Globus pallidus (tissue), 1 donor: ENCODE results near the gene MARK3.
A peak's percentile ranks its signal among the peaks of the same experiment; 100 is the strongest.
"Not testable (repeated sequence)": the region's sequence is repeated elsewhere in the genome, so short reads cannot be mapped to it uniquely, and the experiment has no call there.

Experiments used
- DNase-seq: peaks from one replicate; pipeline ENCODE4 v3.0.0-alpha.2; 2015; ENCODE audit warnings: low spot score

The MARK3 gene

DNA sequence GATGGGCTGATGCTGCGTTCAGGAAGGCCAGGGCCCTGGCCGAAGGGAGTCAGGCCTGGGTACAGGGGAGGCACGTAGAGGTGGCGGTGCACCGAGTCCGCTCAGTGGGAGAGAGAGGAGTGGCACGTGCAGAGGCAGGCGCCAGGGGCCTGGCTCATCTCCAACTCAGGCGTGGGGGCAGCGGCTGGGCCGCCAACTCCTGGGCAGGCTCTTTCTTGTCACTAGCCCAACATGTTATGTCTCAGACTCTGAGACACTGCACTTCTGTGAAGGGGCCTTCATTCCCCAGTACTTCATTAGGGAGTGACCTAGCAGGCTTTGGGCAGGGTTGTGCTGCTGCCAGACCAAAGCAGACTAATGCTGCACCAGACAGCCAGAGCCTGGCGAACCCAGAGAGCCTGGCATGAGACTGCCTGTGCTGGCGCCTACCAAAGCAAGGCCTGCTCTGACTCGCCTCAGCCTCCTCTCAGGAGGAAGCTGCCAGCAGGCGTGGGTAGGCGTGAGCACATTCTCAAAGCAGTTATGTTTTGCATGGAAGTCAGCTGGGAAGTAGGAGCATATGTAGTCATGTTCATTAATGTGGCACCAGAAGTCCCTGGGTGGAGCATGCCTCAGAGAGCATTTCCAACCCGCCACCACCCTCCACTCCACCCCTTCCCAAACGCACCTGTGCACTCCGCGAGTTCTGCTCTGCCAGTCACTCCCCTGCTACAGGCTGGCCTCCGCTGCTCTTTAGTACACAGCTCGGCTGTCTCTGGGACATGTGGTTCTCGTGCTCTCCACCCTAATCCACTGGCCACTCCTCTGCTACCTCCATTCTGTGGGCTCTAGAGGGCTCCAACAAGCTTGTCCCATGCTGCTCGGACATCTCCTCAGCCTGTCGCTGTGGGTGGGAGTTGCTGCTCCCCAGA, 127.7 kb downstream of the MARK3 start:
- DNase-seq: peak; percentile 46

DNA sequence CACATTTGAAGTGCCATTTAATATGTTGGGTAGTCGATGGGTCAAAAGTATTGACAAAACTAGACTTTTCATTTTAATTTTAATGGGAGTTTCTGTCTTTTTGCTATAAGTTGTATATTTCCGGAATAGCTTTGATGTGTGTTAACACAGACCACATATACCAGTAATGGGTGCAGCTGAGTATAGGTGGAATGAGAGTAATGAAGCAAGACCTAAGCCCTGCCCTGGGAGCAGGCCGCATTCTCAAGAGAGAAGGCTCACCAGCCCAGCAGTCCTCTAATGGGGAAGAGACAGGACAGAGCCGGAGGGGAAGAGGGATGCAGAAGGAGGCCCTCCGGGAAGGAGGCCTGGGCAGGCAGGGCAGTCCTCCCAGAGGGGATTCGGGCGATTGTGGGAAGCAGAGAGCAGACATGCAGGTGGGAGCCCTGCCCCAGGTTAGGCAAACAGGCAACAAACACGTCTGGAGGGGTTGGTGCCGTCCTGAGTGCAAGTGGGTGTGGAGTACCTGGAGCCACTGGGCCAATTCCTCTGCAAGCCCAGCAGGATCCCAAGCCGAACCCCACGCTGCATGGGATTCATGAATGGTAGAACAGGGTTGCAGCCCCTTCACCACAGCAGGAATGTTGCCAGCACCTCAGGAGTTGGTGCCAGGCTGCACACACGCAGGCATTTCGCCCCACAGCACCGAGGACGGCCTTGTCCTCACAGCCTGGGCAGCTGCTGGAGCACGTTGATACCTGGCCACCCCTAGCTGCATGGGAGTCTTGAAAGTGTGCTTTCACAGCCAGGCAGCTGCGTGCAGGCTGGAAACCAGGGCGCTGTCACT, 129.6 kb downstream of the MARK3 start:
- no peak for DNase-seq

DNA sequence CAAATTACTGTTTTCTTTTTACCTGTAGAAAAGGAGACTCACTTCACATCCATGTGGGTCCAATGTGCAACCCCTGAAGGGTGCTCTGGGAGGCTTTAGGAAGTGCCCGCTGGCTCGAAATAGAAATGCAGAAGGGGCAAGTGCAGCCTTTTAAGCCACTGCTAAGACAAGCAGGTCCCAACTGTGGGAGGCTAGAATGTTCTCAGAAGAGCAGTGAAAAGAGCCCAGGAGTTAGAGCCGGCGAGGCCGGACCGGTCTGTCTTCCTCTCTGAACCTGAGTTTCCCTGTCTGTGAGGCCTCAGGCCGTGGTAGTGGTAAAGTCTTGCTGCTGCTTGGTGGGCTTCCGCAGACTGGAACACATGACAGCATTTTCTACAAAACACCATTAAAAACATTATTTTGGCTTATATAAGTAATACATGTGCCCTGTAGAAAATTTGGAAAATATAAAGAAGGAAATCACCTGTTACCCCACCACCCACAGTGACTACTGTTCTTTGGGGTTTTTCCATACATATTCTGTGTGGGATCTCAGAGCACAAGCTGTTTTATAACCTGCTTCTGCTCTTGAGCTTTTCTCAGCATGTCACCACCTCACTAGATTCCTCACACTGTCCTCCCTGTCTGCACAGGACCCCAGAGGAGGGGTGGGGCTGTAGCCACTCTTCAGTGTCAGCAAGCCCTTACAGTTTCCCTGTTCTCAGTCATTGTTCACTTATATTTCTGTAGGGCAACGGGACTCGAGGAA, 131.4 kb downstream of the MARK3 start:
- peak; percentile 29 for DNase-seq

DNA sequence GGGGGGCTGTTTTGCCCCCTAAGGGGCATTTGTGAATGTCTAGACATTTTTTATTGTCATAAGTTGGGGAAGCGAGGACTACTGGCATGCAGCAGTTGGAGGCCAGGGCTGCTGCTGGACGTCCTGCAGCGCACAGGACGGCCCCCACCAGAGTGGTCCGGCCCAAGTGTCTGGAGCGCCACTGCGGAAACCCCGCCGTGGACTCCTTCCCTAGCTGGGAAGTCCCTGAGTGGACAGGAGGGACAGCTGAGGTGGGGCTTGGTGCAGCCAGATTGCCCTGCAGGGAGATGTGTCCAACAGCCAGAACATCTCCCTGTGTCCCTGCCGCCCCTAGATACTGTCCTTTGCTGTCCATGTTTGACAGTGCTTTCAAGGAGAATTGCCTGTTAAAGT, 132.0 kb downstream of the MARK3 start:
- no peak for DNase-seq

DNA sequence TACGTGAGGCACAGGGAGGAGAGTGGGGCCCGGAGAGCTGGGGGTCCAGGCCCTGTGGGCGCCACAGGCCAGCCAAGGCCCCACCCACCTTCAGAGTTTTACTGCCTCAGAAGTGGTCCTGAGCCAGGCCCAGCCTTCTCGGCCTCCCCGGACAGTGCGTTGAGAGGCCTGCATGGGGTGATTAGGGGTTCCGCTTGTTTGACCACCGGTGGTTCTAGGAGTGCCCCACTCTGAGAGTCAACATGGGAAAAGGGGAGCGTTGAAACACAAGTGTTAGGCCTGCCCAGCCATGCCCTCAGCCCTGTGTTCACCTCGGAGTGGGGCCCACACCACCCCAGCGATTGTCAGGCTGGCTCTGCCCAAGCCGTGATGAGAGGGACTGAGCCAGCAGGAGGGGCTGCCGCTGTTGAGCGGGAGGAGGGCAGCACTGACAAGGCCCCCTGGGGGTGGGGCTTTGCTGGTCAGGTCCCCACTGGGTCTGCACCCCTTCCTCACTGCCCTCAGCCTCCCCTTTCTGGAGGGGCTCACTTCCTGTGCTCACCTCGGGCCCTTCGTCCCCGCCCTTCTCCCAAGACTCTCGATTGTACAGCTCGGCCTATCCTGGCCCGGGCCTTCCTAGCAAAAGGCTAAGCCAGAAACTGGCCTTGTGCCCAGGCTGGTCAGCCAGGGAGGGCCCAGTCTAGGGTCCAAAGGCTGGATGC, 132.7 kb downstream of the MARK3 start:
- DNase-seq: peak; percentile 37

DNA sequence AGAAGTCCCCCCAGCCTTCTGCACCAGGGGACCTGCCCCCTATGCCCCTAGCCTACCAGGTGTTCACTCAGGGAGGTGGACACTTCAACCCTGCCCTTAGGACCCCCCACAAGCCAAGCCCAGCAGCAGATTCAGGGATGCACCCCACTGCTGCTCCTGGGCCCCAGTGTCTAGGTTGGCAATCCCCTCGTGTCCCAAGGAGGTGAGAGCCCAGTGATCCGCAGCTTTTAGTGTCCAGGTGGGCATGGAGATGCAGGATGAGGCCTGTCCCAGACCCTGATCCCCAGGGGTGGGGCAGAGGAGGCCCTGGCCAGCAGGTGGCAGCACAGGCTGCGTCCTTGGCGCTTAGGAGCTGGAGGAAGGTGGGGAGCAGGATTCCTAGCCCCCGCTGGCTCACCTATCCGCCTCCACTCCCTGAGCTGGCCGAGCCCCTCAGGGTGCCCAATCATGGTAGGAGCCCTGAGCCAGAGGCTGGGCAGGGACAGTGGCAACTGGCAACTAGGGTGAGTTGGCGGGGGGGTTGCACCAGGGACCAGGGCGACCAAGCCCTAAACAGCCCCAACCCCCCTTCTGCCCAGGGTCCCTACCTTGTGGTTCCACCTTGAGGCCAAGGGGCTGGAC, 133.3 kb downstream of the MARK3 start:
- peak; percentile 67 for DNase-seq

DNA sequence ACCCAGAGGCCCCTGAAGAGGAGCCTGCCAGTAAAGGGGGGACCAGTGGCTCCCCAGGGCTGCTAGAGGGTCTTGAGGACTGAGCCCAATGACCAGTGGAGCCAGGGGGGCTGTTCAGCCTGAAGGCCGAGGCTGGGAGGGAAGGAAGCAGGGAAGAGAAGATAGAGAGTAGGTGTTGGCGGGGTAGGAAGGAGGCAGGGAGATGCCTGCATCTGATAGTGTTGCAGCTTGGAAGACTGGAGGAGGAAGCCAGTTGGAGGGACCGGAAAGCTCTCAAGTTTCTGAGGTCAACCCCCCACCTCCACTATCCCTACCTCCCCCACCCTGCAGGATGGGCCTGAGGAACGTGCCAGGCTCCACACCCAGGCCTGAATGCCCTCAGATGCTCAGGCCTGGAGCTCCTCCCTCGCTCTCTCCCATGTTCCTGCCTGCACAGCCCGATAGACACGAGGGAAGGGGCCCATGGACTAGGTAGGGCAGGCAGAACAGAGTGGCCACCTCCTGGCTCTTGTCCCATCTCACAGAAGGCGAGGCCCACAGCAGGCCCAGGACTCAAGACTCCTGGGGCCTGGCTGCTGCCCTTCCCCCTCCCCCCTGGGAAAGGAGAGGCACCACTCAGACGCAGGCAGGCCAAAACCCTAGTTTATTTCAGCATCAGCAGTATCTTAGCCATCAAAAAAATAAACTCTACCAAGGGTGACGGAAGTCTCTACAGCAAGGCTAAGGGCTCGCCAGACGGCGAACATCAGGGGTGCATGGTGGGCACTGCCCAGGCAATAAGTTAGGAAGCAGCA, 134.0 kb downstream of the MARK3 start:
- peak; percentile 35 for DNase-seq

DNA sequence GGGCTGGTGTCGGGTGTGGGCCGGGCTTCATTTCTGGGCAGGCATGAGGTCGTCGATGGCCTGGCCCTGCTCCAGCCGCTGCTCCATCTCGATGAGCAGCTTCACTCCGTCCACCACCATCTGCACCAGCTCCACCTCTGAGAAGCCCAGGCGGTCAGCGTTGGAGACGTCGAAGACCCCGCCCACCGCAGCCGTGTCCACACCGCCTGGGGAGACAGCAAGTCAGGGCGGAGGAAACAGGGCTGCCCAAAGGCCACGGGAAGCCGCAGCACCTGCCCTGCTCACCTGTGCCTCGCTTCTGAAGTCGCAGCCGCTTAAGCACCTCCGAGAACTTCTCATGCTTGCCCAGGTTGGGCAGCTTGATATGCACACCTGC, 134.6 kb downstream of the MARK3 start:
- DNase-seq: no peak

DNA sequence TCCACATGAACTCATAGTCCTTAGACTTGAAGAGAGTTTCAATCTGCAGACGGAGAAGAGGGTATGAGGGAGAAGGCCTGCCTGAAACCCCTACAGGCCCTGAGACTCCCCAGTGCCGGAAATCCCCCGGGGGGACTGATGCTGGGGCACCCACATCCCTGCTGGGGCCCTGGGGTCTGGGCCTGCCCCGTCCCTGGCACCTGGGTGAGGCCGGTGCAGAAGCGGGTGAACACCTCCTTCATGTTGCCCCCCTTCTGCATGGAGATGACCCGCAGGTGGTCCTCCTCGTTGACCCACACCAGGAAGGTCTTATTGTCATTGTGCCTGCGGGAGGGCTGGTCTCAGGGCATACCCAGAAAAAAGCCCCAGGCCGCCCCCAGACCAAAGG, 135.0 kb downstream of the MARK3 start:
- DNase-seq: no peak

DNA sequence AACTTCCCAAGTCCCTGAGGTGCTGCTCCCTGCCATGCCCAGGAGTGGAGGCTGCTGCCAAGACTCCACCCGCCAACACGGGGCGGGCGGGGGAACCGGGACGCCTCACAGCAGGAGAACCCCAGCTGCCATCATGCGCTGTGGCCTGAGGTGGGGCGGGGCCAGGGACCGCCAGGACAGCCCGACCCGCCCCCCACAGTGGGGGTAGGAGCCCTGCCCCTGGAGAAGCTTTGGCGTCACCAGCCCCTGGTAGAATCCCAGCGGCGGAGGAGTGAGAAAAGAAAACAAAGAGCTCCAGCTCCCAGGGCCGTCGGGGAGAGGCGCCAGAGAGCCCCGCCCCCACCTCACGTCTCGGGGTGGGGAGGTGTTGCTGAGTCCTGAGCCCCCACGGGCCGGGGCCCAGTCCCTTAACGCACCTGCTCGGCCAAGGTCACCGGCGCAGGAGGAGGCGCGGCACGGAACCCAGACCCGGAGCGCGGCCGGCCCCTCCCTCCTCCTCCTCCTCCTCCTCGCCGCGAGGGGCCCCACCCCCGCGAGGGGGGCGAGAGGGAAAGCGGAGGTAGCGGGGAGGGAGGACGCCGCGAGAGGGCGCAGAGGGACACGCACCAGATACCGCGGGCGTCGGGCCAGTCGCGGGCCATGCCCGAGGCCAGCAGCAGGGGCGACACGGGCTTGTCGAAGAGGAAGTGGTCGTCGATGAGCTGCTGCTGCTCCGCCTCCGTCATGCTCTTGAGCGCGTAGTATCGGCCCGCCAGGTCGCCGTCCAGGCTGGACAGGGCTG, 135.6 kb downstream of the MARK3 start:
- peak; percentile 85 for DNase-seq

DNA sequence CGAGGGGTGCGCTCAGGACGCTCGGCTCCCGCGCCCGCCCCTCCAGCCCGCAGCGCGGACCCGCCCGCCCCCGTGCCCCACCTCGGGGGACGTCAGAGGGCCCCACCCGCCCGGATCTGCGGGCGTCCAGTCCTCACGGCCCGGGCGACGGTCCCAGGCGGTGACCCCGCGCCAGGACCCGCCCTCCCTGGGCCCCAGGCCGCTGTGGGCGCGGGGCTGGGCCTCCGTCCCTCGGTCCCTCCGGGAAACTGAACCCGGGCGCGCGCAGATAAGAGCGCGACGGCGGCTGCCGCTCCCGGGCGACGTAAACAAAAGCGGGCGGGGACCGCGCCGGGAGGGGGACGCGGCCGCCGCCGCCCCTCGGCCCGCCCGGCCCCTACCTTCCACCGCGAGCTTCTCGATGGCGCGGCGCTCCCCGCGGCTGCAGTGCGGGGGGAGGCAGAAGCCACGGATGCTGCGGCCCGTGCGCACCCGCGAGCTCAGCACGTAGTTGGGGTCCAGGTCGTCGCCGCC, 136.3 kb downstream of the MARK3 start:
- DNase-seq: no peak

DNA sequence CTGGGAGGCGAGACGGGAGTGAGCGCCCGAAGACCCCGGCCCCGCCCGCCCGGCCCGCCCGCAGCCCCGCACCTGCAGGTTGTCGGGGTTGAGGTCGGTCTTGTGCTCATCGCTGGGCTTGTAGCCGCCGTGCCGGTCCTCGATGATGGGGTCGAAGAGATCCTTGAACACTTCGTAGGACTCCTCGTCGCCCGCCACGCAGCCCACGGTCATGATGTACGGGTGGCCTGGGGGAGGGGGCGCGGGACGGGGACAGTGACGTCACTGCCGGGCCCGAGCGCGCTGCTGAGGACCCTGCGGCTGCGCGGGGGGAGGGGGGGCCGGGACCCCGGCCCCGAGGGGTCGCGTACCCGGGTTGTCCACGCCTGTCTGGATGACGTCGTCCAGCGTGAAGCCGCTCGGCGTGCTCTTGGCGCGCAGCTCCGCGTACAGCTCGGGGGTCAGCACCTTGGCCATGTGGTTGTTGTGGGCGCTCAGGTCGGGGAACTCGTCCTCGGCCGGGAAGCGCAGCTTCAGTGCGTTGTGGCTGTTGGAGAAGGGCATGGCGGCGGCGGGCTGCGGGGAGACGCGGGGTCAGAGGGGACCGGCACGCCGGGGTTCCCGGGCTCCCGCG, 136.8 kb downstream of the MARK3 start:
- DNase-seq: peak; percentile 32

DNA sequence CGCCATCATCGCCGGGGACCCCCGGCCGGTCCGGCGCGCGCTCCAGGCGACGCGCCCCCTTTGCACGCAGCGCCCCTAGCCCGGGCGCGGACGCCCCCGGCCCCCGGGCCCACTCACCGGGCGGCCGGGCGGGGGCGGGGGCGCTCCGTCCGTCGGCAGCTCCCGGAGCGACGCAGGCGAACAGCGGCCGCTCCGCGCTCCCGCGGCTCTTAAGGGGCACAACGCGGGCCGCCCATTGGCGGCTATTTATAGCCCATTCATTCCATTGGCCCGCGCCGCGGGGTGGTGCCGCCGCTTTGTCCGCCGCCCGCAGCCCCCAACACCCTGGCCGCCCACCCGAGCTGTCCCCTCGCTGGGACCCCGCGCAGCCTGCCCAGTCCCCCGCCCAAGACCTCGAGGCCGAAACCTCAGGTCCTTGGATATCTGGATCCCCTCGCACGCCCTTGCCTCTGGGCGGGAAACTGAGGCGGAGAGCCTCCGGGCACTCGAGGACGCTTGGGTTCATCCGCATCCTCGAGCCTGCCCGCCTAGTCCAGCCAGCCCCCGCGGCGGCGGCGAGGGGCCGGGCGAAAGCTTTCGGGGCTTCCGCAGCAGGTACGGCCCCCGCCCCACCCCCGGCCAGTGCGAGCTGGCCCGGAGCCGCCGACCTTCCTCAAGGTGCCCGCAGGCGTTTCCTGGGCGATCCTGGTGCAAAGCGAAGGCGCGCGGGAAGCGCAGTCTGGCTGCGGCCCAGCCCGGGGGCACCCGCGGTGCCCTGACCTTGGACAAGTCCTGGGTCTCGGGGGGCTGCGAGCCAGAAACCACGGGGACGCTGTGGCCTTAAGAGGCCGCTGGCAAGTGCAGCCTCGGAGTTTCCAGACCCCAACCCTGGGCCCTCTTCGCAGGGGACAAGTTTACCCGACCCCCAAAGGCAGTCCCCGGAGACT, 137.7 kb downstream of the MARK3 start, which contains the start of gene CKB:
Gene CKB (minus strand): TSS at position 182 of the 926 bp plus-strand sequence. CDS start 337 bp downstream, outside the sequence.
- DNase-seq: peak; percentile 83

DNA sequence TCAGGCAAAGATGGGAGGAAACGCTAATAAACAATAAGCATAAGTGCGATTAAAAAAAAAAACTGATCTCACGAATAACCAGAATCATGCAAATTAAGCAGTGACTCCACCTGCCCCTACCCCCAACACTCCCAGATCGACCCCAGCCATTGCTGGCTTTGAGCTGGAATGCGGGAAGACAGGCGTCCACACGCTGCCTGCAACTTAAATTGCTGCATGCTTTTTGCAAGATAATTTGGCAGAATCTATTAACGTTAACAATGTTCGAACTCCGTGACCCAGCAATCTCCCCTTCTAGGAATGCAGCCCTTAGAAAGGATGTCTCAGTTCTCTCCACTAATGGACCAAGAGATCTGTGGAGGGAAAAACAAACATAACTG, 138.3 kb downstream of the MARK3 start:
- DNase-seq: no peak

DNA sequence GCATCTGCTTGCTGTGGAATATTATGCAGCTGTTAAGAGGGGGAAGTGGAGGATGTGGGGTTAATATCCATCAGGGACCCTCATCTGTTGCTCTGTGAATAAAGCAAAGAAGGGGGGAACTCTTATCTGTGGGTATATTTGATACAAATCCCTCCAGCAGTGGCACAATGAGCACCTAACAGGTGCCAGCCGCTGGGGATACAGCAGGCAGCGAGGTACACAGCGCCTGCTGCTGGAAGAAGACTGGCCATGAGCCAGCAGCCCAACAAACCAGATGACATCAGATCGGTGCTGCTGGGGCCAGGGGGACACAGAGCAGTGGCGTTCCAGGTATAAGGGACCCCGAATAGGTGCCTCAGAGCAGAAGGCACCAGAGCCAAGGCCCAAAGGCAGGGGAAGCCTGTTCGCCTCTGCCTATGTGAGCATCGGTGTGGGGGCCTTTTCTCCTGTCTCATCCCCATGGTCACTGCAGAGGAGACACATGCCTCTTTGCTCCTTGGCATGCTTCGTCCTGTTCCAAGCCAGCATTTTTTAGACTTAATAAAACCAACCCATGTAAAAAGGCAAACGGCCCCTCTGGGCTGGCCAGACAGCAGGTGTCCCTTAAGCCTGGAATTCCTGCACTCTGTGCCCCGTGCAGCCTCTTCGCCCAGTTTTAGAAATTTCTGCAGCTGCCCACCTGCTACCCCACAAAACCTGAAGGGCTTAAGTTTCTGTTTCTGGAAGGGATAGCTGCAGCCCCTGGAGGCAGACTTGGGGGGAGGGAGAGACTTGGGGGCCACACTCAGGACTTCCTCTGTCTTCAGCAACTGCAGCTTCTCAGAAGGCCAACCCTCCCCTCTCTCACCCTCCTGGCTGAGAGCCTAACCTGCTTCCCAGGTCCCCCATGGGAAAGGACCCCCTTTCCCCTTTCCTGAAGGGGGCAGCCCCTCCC, 139.1 kb downstream of the MARK3 start:
- no peak for DNase-seq

DNA sequence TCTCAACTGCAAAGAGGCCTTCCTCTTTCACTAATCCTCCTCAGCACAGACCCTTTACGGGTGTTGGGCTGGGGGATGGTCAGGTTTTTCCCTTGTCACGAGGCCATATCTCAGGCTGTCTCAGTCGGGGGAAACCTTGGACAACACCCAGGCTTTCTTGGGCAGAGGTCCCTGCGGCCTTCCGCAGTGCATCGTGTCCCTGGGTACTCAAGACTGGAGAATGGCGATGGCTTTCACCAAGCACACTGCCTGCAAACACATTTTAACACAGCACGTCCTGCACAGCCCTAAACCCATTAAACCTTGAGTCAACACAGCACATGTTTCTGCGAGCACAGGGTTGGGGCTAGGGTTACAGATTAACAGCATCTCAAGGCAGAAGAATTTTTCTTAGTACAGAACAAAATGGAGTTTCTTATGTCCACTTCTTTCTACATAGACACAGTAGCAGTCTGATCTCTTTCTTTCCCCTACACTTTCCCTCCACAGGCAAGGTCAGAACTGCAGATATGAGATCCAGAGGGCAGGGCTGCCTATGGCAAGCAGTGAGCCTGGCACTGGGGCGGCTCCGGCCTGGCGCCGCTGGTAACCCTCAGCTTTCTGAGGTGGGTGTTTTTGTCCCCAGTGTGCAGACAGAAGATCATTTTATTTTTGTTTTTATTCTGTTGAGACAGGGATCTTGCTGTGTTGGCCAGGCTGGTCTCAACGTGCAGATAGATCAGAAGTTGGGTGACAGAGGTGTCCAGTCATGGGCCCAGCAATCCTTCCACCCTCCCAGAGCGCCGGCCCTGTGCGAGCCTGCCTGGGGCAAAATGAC, 140.4 kb downstream of the MARK3 start:
- not testable (repeated sequence) for DNase-seq
